Left ventricle myocardium inferior (tissue), 1 donor: ENCODE data around the gene RAET1L. TPM values are rescaled to one million over a fixed set of nuclear protein-coding genes. Genes with fewer than 3 reads are reported as not detected.

Experiments used
- DNase-seq: peaks from one replicate; pipeline ENCODE4 v3.0.0-alpha.2; 2020
- H3K27ac ChIP-seq: fragments of 200-600 bp; replicated peaks from 2 replicates; pipeline ENCODE4 v1.8.0; 2021
- H3K27me3 ChIP-seq: fragments of 200-600 bp; 2 replicates; pipeline ENCODE4 v1.8.0; 2021; ENCODE audit warnings: low read depth
- H3K36me3 ChIP-seq: fragments of 200-600 bp; 2 replicates; pipeline ENCODE4 v1.8.0; 2021
- H3K4me1 ChIP-seq: fragments of 200-600 bp; 2 replicates; pipeline ENCODE4 v1.8.0; 2021
- H3K4me3 ChIP-seq: fragments of 200-600 bp; 2 replicates; pipeline ENCODE4 v1.8.0; 2021; ENCODE audit warnings: mild to moderate bottlenecking, moderate library complexity
- H3K9me3 ChIP-seq: fragments of 200-600 bp; replicated peaks from 2 replicates; pipeline ENCODE4 v1.8.0; 2021
- intact Hi-C: fragments of 100-400 bp; cut with micrococcal nuclease; formaldehyde crosslinking; loops from one replicate; pipeline ENCODE4 v1.11.0; 2022
- total RNA-seq: library from RNA; stranded (reverse); fragmentation: NEBNext Ultra II Directional; extraction: Animal tissue kit (Norgen Biotek cat#: 25700); gene quantifications from one replicate; pipeline ENCODE4 v1.2.1, GENCODE V29; 2021
- TF ChIP-seq, protein P1 (sequence below): fragments of 200-600 bp; IDR thresholded peaks from 2 replicates; pipeline ENCODE4 v1.8.0; 2021; ENCODE audit warnings: antibody characterized with exemption, mild to moderate bottlenecking, borderline replicate concordance
- donor health status: DM: no; HTN: yes; CAD: no; lungs with severe emphysema.

Gene RAET1L
- total RNA-seq, 1 donor from 2014 or later, result not detected

DNA sequence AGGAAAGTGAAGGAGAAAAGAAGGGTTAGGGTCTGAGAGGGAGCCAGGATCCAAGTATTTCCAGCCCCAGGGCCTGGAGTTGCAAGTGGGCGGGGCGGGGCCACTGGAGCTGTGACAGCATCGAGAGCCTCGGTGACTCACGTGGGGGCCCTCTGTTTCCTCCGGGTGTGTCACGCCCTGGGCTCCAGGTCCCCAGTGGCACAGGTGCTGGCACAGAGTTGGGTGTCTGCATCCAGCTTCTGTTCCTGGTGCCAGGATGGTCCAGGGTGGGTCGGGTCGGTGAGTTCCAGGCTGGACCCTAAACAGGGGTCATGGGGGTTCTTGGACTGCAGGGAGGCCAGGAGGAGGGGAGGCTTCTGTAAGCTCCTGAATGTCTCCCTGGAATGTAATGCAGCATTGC, 16.7 kb downstream of the RAET1L start:
- Histone ChIP-seq H3K27ac (no peak overlapping the region), H3K4me1 (peaks cover 18% of the 10 kb centered on the region), H3K9me3 (no peaks in the 10 kb centered on the region), H3K36me3 (no peaks in the 10 kb centered on the region), H3K4me3 (no peak overlapping the region), H3K27me3 (peaks cover 93% of the 10 kb centered on the region)
- DNase-seq, result no peak
- TF ChIP-seq, protein P1, sequence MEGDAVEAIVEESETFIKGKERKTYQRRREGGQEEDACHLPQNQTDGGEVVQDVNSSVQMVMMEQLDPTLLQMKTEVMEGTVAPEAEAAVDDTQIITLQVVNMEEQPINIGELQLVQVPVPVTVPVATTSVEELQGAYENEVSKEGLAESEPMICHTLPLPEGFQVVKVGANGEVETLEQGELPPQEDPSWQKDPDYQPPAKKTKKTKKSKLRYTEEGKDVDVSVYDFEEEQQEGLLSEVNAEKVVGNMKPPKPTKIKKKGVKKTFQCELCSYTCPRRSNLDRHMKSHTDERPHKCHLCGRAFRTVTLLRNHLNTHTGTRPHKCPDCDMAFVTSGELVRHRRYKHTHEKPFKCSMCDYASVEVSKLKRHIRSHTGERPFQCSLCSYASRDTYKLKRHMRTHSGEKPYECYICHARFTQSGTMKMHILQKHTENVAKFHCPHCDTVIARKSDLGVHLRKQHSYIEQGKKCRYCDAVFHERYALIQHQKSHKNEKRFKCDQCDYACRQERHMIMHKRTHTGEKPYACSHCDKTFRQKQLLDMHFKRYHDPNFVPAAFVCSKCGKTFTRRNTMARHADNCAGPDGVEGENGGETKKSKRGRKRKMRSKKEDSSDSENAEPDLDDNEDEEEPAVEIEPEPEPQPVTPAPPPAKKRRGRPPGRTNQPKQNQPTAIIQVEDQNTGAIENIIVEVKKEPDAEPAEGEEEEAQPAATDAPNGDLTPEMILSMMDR, result no peak
- intact Hi-C loops, result no loop called here

GRCh38 chr6:150006961-150007464, 18.3 kb downstream of the RAET1L start:
- no peak overlapping the region for H3K4me3 ChIP-seq
- no peak for DNase-seq
- intact Hi-C loops, result no loop called here
- TF ChIP-seq, protein P1, result peak; percentile 42
- H3K27ac ChIP-seq, result no peak overlapping the region
- H3K36me3 ChIP-seq, result no peaks in the 10 kb centered on the region
- peaks cover 18% of the 10 kb centered on the region for H3K4me1 ChIP-seq
- H3K27me3 ChIP-seq, result peaks cover 87% of the 10 kb centered on the region
- H3K9me3 ChIP-seq, result no peaks in the 10 kb centered on the region

GRCh38 chr6:150005761-150006651, 19.3 kb downstream of the RAET1L start:
- Histone ChIP-seq H3K27me3 (peaks cover 85% of the 10 kb centered on the region), H3K9me3 (no peaks in the 10 kb centered on the region), H3K4me3 (peak overlapping the region; percentile 73), H3K27ac (no peak overlapping the region), H3K4me1 (peaks cover 18% of the 10 kb centered on the region), H3K36me3 (no peaks in the 10 kb centered on the region)
- intact Hi-C loops, result no loop called here
- no peak for DNase-seq
- TF ChIP-seq, protein P1, result no peak

GRCh38 chr6:150004783-150005717, 20.3 kb downstream of the RAET1L start:
- H3K27ac ChIP-seq, result peak overlapping the region; percentile 26

More at GRCh38 chr6:150004783-150005717, 20.3 kb downstream of the RAET1L start:
- Histone ChIP-seq H3K4me3 (peak overlapping the region; percentile 73), H3K4me1 (peaks cover 18% of the 10 kb centered on the region), H3K9me3 (no peaks in the 10 kb centered on the region), H3K36me3 (no peaks in the 10 kb centered on the region), H3K27me3 (peaks cover 82% of the 10 kb centered on the region)
- intact Hi-C loops, result no loop called here
- TF ChIP-seq, protein P1, result peak; percentile 9
- peak; percentile 95 for DNase-seq
